Measurements from ENCODE around the gene PPP4R4.

PPP4R4 gene, protein sequence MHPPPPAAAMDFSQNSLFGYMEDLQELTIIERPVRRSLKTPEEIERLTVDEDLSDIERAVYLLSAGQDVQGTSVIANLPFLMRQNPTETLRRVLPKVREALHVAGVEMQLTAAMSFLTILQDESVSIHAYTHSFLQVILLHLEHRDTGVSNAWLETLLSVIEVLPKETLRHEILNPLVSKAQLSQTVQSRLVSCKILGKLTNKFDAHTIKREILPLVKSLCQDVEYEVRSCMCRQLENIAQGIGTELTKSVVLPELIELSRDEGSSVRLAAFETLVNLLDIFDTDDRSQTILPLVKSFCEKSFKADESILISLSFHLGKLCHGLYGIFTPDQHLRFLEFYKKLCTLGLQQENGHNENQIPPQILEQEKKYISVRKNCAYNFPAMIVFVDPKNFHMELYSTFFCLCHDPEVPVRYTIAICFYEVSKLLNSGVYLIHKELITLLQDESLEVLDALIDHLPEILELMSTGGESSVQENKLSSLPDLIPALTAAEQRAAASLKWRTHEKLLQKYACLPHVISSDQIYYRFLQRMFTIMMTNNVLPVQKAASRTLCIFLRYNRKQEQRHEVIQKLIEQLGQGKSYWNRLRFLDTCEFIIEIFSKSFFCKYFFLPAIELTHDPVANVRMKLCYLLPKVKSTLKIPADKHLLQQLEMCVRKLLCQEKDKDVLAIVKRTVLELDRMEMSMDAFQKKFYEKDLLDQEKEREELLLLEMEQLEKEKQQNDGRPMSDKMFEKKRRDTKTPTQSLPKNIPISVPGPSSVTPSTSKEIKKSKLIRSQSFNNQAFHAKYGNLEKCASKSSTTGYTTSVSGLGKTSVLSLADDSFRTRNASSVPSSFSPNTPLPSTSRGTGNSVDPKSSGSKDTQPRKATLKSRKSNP

GRCh38 chr14:94173885-94174603 lies at the start of gene PPP4R4:
PPP4R4 (plus strand) TSS chr14:94174322; CDS start chr14:94174466, 144 bp downstream.
- peak; percentile 75 to 78 for DNase-seq

- DNase-seq = no peak
Observed at GRCh38 chr14:94124582-94125377, 49.3 kb upstream of the PPP4R4 start.

GRCh38 chr14:94125659-94126418 lies 48.3 kb upstream of the PPP4R4 start:
- DNase-seq = no peak

DNA sequence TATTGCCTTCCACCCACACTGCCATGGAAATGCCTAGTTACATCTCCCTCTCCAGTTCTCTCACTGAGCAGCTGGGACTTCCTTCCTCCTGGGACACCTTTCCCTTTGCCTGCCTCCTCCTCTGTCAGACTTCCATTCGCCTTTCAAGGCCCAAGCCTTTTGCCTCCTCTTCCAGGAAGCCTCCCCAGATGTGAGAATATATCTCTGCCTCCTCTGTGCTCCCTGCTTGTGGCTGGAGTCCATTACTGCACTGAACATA lies 47.8 kb upstream of the PPP4R4 start:
- DNase-seq = no peak

DNA sequence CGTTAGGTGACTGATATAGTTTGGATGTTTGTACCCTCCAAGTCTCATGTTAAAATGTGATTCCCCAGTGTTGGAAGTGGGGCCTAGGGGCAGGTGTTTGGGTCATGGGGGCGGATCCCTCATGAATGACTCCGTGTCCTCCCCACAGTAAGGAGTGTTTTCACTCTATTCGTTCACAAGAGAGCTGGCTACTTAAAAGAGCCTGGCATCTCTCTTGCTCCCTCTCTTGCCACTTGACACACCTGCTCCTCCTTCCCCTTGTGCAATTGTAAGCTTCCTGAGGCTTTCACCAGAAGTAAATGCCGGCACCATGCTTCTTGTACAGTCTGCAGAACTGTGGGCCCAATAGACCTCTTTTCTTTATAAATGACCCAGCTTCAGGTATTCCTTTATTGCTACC lies 47.3 kb upstream of the PPP4R4 start:
- DNase-seq = no peak

DNA sequence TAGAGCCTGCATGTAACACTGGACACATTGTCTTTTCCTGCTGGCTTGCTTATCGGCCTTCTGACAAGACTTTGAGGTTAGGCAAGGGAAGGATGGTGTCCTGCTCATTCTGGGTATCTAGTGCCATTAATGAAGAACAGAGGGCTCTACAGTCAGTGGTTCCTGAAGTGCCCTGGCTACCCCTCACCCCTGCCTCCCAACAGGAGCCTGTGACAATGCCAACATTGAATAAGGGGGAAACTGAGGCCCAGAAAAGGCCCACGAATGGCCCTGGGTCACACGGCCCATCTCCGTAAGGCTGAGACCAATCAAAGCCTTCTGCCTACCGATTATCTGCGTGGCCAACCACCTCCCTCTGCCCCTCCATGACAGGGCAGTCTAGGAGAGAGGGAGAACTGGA lies 46.8 kb upstream of the PPP4R4 start:
- DNase-seq = no peak

DNA sequence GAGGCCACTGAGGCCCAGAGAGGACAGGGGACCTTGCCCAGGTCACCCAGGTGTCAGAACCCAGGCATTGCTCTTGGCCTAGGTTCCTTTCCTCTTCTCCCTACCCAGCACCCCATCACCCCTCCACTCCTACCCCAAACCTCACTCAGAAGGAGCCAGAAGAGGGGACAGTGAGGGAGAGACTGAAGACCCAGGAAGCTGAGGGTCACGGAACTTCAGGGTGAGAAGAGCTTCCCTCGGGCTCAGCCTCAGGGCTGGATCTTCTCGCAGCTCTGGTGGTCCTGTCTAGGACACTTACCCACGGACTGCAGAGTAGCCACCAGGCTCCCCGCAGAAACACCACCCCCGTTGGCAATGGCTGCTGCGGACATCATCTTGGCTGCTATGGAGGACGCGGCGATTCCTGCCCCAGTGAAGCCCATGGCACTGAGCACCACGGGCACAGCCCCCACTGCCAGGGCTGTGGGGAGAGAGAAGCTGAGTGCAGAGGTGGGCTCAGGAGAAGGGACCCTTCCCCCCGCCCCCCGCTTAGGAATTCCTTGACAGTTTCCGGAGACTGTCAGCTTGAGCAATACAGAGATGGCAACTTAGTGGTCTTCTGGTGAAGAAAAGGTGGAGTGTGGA lies 45.8 kb upstream of the PPP4R4 start:
- no peak for DNase-seq

DNA sequence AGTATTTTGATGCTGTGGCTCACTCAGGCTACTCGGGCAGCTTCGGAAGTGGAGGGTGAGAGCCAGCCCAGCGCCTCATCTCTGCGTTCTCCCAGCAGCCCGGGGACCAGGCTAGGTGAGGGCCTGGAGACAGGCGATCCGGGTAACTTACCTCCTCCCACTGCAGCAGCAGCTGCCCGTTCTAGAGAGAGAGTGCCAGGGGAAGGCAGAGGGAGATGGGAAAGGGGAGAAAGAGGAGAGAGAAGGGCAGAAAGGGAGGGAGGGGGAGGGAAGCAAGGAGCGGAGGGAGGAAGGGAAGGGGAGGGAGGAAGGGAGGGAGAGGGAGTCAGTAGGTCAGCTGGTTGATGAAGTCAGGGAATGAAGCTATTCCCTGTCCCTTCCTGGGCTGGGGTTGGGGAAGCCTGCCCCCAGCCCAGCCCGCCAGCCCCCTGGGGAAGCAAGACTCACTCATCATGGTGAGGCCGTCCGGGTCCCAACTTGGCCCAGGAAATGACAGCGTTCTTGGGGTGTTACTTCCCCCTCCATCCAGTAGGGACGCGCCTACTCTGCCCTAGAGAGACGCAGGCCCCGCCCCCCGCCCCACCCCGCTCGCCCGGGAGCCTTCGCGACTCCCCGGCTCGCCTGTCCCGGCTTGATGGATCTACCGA lies 44.9 kb upstream of the PPP4R4 start, which contains the start of gene IFI27L2:
Gene IFI27L2, minus strand, starts transcription at position 494 of the 647 bp plus-strand sequence. Its CDS starts 40 bp downstream, at position 454.
- peak; percentile 48 to 55 for DNase-seq

GRCh38 chr14:94129758-94130414 lies 44.2 kb upstream of the PPP4R4 start:
- no peak for DNase-seq

GRCh38 chr14:94132285-94132887 lies 41.7 kb upstream of the PPP4R4 start:
- peak; percentile 53 to 63 for DNase-seq

GRCh38 chr14:94135476-94135875 lies 38.6 kb upstream of the PPP4R4 start:
- no peak for DNase-seq

DNA sequence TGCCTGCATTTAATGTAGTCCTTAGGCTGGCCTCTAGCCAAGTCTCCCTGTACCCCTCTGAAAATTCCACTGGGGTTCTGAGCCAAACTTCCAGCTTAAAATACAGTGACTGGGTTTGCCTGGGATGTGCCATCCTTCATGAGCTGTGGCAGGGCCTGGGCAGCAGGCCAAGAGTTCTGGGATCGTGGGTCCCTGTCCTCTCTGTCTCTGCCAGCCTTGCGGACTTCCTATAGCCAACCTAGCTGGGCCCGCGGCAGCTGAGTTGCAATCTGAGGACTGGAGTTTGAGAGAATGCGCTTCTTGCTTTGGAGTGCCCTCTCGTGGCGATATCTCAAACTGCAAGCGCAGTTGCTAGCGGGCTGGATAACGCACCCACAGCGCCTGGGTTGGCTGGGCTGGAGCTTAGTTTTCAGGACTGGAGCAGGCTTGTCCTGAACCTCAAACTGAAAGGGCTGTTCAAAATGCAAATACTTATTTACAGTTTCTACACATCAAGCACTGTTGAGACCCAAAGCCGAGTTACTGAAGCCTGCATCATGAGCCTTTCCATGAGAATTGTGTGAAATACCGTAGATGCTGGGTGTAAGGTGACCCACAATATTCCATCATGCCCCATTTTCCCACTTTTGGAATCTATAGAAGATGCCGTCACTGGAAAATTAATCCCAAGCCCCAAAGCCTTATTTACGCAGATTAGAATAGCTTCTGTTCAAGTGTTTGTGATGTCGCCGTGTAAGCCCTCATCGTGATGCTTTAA lies 37.4 kb upstream of the PPP4R4 start:
- peak; percentile 85 to 88 for DNase-seq

- no peak for DNase-seq
Observed at GRCh38 chr14:94138251-94138650, 35.9 kb upstream of the PPP4R4 start.

DNA sequence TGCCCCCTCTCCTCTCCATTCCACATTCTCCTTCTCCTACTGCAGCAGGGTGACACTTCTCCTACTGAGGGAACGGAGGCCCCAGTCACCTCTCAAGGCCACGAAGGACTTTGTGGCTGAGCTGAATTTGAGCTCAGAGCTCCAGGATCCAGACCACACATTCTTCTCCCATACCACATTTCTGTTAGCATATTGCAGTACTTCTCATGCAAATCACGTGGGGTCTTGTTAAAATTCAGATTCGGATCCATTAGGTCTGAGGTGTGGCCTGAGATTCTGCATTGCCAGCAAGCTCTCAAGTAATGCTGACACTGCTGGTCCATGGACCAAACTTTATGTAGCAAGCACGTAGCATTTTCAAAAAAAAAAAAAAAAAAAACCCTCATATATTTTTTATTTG lies 35.1 kb upstream of the PPP4R4 start:
- no peak for DNase-seq

DNA sequence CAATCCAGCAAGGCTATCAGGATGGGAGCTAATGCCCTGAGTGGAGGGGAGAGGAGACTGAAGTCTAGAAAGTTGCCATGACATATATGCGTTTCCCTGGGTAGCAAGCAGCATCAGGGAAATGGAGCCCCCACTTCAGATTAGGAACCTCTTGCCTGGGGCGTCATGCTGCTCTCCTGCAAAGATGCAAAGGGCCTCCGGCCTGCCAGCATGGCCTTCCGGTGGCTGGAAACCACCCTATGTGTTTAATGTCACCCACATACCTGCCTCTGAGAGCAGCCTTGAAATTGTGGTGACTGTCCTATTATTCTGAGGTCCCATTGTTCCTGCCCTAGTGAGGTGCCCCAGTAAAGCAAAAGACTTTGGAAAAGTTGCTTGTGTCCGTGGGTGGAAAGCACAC lies 34.7 kb upstream of the PPP4R4 start:
- no peak for DNase-seq

DNA sequence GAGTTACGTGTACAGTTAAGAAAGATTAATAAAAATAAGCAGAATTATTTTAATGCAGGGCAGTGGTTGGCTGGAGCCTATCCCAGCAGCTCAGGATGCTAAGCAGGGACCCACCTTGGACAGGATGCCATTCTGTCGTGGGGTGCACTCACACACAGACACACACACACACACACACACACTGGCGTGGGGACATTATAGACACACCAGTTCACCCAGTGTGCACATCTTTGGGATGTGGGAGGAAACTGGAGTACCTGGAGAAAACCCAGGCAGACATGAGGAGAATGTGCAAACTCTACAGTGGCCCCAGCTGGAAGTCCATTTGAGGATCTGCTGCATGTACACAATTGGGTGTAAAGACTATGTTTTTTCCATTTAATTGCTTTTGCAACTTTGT lies 31.9 kb upstream of the PPP4R4 start:
- DNase-seq = no peak

GRCh38 chr14:94142836-94143235 lies 31.3 kb upstream of the PPP4R4 start:
- no peak for DNase-seq

- DNase-seq = no peak
Observed at GRCh38 chr14:94143239-94143638, 30.9 kb upstream of the PPP4R4 start.

- no peak for DNase-seq
Observed at GRCh38 chr14:94143711-94144110, 30.4 kb upstream of the PPP4R4 start.
